ENCODE measurements around the gene KIAA0825. TPM values are rescaled to one million over a fixed set of nuclear protein-coding genes. Genes with fewer than 3 reads are reported as not detected.

KIAA0825 gene
- total RNA-seq, 4 donors from 2014 or later: 4.1 to 8.2 (median 5.6) TPM

DNA sequence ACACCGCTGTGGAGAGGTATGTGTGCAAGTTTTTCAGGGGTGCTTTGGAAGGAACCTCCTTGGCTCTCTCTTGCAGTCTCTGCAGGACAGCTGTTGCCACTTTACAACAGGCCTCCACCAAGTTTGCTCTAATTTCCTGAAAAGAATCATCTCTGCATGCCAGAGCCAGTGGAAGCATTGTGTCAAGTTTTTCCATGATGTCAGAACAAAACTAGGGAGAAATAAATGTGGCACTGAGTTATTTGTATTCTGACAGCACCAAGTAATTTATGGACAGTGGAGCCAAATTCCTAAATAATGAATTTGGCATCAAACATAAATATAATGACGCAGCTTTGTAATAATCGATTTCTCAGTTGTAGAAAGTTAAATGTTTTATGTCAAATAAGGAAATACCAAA is 146.9 kb downstream of the KIAA0825 start:
- Histone ChIP-seq H3K27me3 (no peaks in the 10 kb centered on the region), H3K36me3 (peaks cover 0 to 3% (median 0%) of the 10 kb centered on the region in 3 donors), H3K4me1 (no peaks in the 10 kb centered on the region), H3K4me3 (no peak overlapping the region), H3K27ac (no peak overlapping the region), H3K9me3 (no peaks in the 10 kb centered on the region)
- TF ChIP-seq CTCF (IDR thresholded peaks at IDR 0.05) (no peak), POLR2A (IDR thresholded peaks at IDR 0.05) (no peak)
- no peak for DNase-seq

- no peak for TF ChIP-seq POLR2A (IDR thresholded peaks at IDR 0.05)
- no peak for TF ChIP-seq CTCF (IDR thresholded peaks at IDR 0.05)
- no peaks in the 10 kb centered on the region for H3K9me3 ChIP-seq
- H3K36me3 ChIP-seq: peaks cover 0 to 3% (median 0%) of the 10 kb centered on the region in 3 donors
- H3K27me3 ChIP-seq: no peaks in the 10 kb centered on the region
- H3K4me1 ChIP-seq: no peaks in the 10 kb centered on the region
- no peak for DNase-seq
- H3K4me3 ChIP-seq: no peak overlapping the region
- no peak overlapping the region for H3K27ac ChIP-seq
Observed at GRCh38 chr5:94470802-94471201, 147.6 kb downstream of the KIAA0825 start.

DNA sequence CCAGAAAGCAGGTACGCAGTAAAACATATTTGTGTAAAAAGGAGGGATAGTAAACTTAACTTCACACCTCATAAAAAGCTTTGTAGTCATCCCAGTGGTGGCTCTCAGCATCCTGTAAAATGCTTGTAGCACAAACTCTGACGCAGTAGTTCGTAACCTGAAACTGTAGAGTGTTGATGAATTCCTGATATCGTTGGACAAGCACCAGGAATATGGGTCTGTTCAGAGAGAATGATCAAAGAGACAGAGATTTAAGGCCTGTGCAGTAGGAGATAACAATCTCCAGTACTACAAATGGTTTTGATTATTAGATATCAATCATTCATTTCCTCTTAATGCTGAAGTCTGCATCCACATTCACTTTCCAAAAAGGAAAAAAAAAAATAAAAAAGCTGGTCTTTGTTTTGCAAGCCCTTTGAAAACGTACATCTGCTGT is 148.5 kb downstream of the KIAA0825 start:
- Histone ChIP-seq H3K36me3 (peaks cover 0 to 3% (median 0%) of the 10 kb centered on the region in 3 donors), H3K27me3 (no peaks in the 10 kb centered on the region), H3K27ac (no peak overlapping the region), H3K4me1 (no peaks in the 10 kb centered on the region), H3K4me3 (no peak overlapping the region), H3K9me3 (no peaks in the 10 kb centered on the region)
- TF ChIP-seq POLR2A (IDR thresholded peaks at IDR 0.05) (no peak), CTCF (IDR thresholded peaks at IDR 0.05) (no peak)
- DNase-seq: no peak

GRCh38 chr5:94467954-94468930 is 150.2 kb downstream of the KIAA0825 start:
- TF ChIP-seq POLR2A (IDR thresholded peaks at IDR 0.05): no peak
- TF ChIP-seq CTCF (IDR thresholded peaks at IDR 0.05): no peak
- Histone ChIP-seq H3K27me3 (no peaks in the 10 kb centered on the region), H3K27ac (no peak overlapping the region), H3K4me3 (no peak overlapping the region), H3K9me3 (no peaks in the 10 kb centered on the region), H3K36me3 (peaks cover 0 to 3% (median 0%) of the 10 kb centered on the region in 3 donors), H3K4me1 (no peaks in the 10 kb centered on the region)
- DNase-seq: no peak

DNA sequence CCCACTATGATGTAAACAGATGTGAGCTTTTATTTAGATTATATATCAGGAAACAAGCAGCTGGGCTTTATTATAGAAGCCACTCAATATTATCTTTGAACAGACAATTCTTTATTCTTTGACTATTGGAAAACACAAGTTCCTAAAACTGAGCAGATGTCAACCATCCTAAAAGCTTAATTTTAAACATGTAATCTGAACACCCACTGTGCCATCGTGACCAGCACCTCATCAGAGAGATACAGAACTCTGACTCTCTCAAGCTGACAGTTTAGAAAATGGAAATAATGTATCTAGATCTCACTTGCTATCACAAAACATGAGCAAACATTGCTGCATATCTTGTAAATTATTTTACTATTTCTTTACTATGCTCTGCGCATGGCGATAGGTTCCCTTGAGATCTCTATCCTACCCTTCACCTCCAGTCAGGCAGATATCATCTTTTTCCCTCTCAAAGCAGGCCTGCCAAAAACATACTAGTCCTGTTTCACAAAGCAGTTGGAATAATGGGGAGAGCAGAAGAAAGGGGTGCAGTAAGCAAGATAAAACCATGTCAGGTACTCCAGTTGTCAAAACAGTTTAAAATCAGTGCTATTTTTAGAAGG is 151.0 kb downstream of the KIAA0825 start:
- no peaks in the 10 kb centered on the region for H3K9me3 ChIP-seq
- no peaks in the 10 kb centered on the region for H3K4me1 ChIP-seq
- no peak overlapping the region for H3K27ac ChIP-seq
- no peak overlapping the region for H3K4me3 ChIP-seq
- TF ChIP-seq CTCF (IDR thresholded peaks at IDR 0.05) (no peak), POLR2A (IDR thresholded peaks at IDR 0.05) (no peak)
- no peaks in the 10 kb centered on the region for H3K27me3 ChIP-seq
- no peaks in the 10 kb centered on the region for H3K36me3 ChIP-seq
- no peak for DNase-seq

Measured in Peyer's patch (tissue), 4 donors.